Activated T-helper 1 cell treated with anti-CD3 and anti-CD28 coated beads, Interleukin-12 subunit alpha, Interleukin-12 subunit beta, Interleukin-2, Interleukin-4 antibody, amounts not matched to agents 30 ng/mL and 10 ng/mL and 1 ng/mL, durations not matched to agents 14 hours and 24 hours and 36 hours (primary cell): ENCODE measurements around the gene COG4. TPM values are rescaled to one million over a fixed set of nuclear protein-coding genes. Genes with fewer than 3 reads are reported as not detected.

Experiments
- DNase-seq: peaks from one replicate; pipeline ENCODE4 v3.0.0; 2021; ENCODE audit warnings: low spot score
- H3K27ac Mint-ChIP-seq: one replicate; pipeline ENCODE4 v1.8.0; 2021; ENCODE audit warnings: mild to moderate bottlenecking, mixed read lengths
- H3K27me3 Mint-ChIP-seq: one replicate; pipeline ENCODE4 v1.8.0; 2022; ENCODE audit warnings: mild to moderate bottlenecking, moderate library complexity, mixed read lengths; ENCODE audit not compliant: insufficient read depth
- H3K36me3 Mint-ChIP-seq: one replicate; pipeline ENCODE4 v1.8.0; 2021; ENCODE audit warnings: low read depth, mixed read lengths
- H3K4me1 Mint-ChIP-seq: one replicate; pipeline ENCODE4 v1.8.0; 2021; ENCODE audit warnings: low read depth, mixed read lengths
- H3K4me3 Mint-ChIP-seq: one replicate; pipeline ENCODE4 v1.8.0; 2021; ENCODE audit warnings: mild to moderate bottlenecking, moderate library complexity, mixed read lengths
- H3K9me3 Mint-ChIP-seq: one replicate; pipeline ENCODE4 v1.8.0; 2021; ENCODE audit warnings: mixed read lengths
- intact Hi-C: fragments of 100-400 bp; cut with micrococcal nuclease; formaldehyde crosslinking; loops from one replicate; pipeline ENCODE4 v1.15.1; 2024
- total RNA-seq: library from RNA; stranded (reverse); gene quantifications from 2 replicates; pipeline ENCODE4 v1.2.3, GENCODE V29; 2022

The COG4 gene
- total RNA-seq, 1 donor from 2014 or later = 44.1 TPM

DNA sequence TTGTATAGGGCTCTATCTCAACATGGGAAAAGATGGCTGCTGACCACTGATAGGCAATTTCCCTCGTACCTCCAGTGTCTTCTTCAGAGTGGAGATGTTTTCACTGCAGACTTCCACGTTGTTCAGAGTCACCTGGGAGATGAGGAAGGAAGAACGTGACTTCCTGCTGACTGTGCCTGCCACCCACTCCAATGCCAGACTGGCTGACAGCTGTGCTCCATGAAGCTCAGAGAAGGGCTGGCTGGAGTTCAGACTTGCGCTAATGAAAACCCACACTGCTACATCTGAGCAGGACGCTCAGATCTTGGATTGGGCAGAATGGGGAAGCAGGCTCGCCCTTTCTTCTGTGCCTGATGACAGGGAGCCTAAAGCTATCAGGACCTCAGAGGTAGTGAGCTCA lies 33.1 kb downstream of the COG4 start:
- Mint-ChIP-seq H3K4me1 (peaks cover 17% of the 10 kb centered on the region), H3K9me3 (no peaks in the 10 kb centered on the region)
- intact Hi-C loops = no loop called here

DNA sequence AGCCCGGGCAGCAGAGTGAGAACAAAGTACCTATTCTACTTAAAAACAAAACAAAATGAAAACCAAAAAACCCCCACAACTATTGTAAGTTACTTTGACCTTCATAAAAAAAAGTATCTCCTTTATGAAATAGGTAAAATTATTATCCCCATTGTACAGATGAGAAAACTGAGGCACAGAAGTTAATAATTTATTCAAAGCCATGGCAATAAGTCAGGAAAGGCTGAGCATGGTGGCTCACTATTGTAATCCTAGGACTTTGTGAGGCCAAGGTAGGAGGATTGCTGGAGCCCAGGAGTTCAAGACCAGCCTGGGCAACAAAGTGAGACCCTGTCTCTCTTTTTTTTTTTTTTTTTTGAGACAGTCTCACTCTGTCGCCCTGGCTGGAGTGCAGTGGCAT lies 38.5 kb downstream of the COG4 start:
- Mint-ChIP-seq H3K4me1 (no peaks in the 10 kb centered on the region), H3K36me3 (peaks cover 9% of the 10 kb centered on the region), H3K4me3 (no peak overlapping the region), H3K9me3 (no peaks in the 10 kb centered on the region), H3K27ac (no peak overlapping the region), H3K27me3 (no peaks in the 10 kb centered on the region)
- intact Hi-C loops = no loop called here
- DNase-seq = no peak

More for the DNA sequence above, 33.1 kb downstream of the COG4 start:
- Mint-ChIP-seq H3K36me3 (peaks cover 20% of the 10 kb centered on the region), H3K4me3 (no peak overlapping the region), H3K27me3 (no peaks in the 10 kb centered on the region), H3K27ac (no peak overlapping the region)
- no peak for DNase-seq

DNA sequence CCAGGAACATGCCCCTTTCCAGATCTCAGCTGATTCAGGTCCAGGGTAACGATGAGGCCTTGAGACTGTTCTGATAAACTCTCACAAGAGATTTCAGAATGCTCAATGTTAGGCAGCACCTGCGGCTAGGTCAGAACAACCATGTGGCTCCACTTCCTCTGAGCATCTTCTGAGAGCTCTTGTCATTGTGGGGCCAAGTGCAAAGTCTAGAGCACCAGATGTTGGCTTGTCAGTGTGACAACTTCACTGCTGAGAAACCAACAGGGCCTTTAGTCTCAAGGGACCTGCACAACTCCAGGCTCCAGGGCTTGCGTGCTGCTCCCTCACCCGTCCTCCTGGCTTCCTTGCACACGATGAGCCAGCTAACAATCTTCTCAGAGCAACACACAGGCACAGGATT lies 39.9 kb downstream of the COG4 start:
- Mint-ChIP-seq H3K4me1 (peaks cover 7% of the 10 kb centered on the region), H3K27me3 (no peaks in the 10 kb centered on the region), H3K4me3 (no peak overlapping the region), H3K36me3 (peaks cover 13% of the 10 kb centered on the region), H3K9me3 (no peaks in the 10 kb centered on the region), H3K27ac (no peak overlapping the region)
- intact Hi-C loops = no loop called here
- DNase-seq = no peak

DNA sequence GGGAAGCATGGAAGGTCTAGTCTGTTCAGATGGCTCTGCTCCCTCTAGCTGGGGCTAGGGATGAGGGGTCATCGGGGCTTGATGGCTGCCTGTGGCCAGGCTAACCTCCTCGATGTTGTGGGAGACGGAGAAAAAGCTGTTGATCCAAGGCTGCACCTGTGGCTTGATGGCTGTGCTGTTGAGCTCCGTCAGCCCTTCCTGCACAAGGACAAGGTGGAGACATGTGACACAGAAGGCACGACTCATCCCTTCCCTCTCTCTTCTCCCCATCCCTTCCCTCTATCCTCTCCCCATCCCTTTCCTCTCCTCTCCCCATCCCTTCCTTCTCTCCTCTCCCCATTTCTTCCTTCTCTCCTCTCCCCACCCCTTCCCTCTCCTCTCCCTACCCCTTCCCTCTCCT lies 40.7 kb downstream of the COG4 start:
- DNase-seq = no peak
- no peaks in the 10 kb centered on the region for H3K27me3 Mint-ChIP-seq
- peaks cover 17% of the 10 kb centered on the region for H3K36me3 Mint-ChIP-seq
- no peak overlapping the region for H3K4me3 Mint-ChIP-seq
- no peak overlapping the region for H3K27ac Mint-ChIP-seq
- H3K4me1 Mint-ChIP-seq = peaks cover 12% of the 10 kb centered on the region
- no peaks in the 10 kb centered on the region for H3K9me3 Mint-ChIP-seq
- intact Hi-C loops = no loop called here

DNA sequence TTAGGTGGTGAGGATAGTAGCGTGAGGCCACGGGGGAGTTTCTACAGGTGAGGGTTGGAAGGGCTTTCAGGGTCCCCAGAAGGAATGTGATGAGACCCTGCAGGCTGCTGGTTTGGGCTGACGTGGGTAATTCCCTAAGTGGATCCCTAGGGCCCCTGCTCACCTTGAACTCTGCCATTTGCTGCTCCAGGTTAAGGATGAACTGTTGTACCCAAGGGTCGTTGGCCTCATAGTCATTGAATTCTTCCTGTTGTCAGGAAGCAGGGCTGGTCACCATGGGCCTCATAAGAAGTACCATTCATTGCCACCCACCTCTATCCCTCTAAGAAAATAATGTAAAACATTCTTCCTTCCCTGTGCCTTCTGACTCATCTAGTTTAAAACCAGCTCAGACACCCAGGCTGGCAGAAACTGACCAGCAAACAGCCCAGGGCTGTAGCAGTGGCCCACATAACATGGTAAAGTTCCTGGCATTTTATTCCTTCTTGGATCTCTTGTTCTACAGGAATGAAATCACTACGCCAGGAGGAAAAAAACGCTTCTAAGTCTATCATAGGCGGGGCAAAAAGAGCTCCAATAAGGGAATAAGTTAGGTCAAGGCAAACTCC lies 41.3 kb downstream of the COG4 start:
- no peak overlapping the region for H3K4me3 Mint-ChIP-seq
- H3K27me3 Mint-ChIP-seq = no peaks in the 10 kb centered on the region
- no peaks in the 10 kb centered on the region for H3K9me3 Mint-ChIP-seq
- DNase-seq = no peak
- peaks cover 19% of the 10 kb centered on the region for H3K36me3 Mint-ChIP-seq
- H3K4me1 Mint-ChIP-seq = peaks cover 16% of the 10 kb centered on the region
- intact Hi-C loops = no loop called here
- H3K27ac Mint-ChIP-seq = no peak overlapping the region

DNA sequence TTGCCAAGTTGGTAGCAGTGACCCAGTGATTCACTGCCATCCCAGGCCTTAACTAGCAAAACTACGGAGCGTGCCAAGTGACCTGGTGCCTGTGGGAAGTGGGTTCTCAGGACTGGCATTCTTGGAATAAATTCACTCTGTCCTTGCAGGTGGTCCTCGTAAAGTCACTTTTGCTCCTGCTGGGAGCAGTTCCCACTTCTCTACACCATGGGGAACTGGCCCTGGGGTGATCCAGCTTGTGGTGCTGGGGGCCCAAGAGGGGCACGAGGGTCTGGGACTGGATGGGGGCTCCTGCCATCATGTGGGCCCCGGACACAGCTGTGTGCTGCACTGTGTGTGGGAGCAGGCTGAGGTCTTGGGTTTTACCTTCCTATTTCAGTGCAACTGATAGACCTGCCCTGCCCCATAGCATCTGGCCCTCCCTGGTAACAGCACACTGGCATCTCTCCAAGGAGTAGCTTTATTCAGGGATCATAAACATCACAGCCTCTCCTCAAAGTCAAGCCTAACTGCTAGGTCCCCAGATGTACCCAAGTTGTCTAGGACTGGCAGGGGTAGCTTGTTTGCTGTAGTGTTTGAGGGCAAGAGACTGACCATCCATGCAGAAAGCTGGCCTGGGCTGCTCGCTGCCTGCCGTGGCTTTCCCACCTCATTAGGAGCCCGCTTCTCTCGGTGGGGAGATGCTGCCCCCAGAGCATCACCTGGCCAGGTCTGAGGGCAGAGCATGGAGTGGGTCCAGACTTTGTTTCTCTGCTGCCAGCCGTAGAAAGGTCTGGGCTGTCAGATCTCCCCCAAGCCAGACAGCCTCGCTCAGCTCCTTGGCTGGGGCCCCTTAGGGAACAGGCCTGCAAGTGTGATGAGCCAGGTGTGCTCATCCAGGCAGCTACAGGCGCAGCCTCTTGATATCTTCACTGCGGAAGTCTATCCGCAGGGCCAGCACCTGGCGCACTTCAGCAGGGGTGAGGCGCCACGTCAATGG lies 42.9 kb downstream of the COG4 start:
- no peak overlapping the region for H3K27ac Mint-ChIP-seq
- no peak for DNase-seq
- intact Hi-C loops = no loop called here
- H3K4me1 Mint-ChIP-seq = peaks cover 26% of the 10 kb centered on the region
- H3K9me3 Mint-ChIP-seq = no peaks in the 10 kb centered on the region
- H3K27me3 Mint-ChIP-seq = no peaks in the 10 kb centered on the region
- H3K36me3 Mint-ChIP-seq = peaks cover 23% of the 10 kb centered on the region
- no peak overlapping the region for H3K4me3 Mint-ChIP-seq

DNA sequence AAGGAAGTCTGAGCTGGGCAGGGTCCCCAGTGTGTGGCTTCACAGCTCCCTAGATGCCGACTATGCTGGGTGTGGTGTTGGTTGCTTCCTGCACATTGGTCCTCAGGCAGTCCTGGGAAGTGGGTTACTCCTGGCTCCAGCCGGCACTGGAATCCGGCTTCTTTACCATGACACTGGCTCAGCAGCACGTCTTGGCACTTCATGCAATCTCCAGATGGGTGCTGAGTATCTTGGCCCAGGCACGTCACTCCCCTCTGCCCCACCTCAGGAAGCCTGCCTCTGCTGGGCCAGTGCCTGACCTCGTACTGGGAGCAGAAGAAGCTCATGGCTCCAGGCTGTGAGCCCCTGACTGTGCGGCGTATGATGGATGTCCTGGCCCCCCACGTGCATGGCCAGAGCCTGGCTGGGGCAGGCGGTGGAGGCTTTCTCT lies 44.4 kb downstream of the COG4 start:
- intact Hi-C loops = no loop called here

DNA sequence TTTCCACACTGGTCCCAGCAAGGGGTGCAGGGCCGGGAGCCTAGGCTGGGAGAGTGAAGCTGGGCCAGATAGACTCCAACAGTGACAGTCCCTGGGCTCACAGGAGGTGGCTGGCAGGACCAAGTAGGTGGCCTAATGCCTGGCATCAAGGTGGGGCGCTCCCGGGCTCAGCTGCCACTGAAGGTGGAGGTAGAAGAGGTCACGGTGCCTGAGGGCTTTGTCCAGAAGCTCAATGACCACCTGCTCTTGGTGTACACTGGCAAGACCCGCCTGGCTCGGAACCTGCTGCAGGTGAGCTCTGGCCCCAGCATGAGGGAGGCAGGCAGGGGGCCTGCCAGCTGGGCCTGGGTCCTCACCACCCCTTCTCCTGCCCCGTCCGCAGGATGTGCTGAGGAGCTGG lies 45.2 kb downstream of the COG4 start:
- Mint-ChIP-seq H3K4me1 (peaks cover 26% of the 10 kb centered on the region), H3K9me3 (no peaks in the 10 kb centered on the region), H3K27ac (peak overlapping the region; percentile 83), H3K36me3 (peaks cover 23% of the 10 kb centered on the region), H3K4me3 (no peak overlapping the region), H3K27me3 (no peaks in the 10 kb centered on the region)
- intact Hi-C loops = no loop called here
- DNase-seq = no peak

More for the DNA sequence above, 44.4 kb downstream of the COG4 start:
- DNase-seq = no peak
- H3K4me3 Mint-ChIP-seq = no peak overlapping the region
- no peaks in the 10 kb centered on the region for H3K27me3 Mint-ChIP-seq
- peaks cover 23% of the 10 kb centered on the region for H3K36me3 Mint-ChIP-seq
- peaks cover 26% of the 10 kb centered on the region for H3K4me1 Mint-ChIP-seq
- H3K9me3 Mint-ChIP-seq = no peaks in the 10 kb centered on the region
- H3K27ac Mint-ChIP-seq = peak overlapping the region; percentile 12

DNA sequence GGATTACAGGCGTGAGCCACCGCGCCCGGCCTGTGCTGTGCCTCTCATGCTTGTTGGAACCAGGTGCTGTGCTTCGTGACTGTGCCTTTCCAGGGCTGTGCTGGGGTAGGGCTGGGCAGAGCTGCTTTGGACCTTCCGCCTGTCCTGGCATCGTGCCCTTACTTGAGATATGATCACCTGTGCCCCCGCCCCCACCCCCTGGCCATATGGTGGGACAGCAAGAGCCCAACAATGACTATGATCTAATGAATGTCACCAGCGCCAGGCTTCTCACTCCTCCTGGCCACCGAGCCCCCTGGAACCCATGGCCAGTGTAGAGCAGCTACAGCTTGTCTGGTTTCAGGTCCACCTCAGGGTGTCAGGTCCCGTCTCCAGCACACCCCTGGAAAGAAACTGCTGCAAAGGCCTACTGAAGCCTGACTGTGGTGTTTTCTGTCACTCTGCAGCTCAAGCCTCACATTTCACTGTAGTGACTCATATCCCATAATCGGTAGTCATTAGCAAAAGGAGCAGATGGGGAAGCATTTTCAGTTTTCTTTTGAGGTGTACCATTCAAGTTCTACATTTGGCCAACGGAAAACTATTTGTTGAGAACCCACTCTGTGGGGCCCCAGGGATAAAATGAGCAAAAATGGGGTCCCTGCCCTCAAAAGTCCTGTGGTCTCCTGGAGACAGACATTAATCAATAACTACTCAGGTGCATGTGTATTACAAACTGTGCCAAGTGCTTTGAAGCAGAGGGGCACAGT lies 46.9 kb downstream of the COG4 start:
- Mint-ChIP-seq H3K27ac (peak overlapping the region; percentile 90), H3K4me1 (peaks cover 26% of the 10 kb centered on the region), H3K4me3 (no peak overlapping the region), H3K36me3 (peaks cover 18% of the 10 kb centered on the region), H3K9me3 (no peaks in the 10 kb centered on the region), H3K27me3 (no peaks in the 10 kb centered on the region)
- intact Hi-C loops = loop anchor here (1.0 to 2.0 kb wide), 8 partner anchors 20 to 95 kb away; partner anchors contain the start of genes FCSK and ST3GAL2
- peak; percentile 18 for DNase-seq

DNA sequence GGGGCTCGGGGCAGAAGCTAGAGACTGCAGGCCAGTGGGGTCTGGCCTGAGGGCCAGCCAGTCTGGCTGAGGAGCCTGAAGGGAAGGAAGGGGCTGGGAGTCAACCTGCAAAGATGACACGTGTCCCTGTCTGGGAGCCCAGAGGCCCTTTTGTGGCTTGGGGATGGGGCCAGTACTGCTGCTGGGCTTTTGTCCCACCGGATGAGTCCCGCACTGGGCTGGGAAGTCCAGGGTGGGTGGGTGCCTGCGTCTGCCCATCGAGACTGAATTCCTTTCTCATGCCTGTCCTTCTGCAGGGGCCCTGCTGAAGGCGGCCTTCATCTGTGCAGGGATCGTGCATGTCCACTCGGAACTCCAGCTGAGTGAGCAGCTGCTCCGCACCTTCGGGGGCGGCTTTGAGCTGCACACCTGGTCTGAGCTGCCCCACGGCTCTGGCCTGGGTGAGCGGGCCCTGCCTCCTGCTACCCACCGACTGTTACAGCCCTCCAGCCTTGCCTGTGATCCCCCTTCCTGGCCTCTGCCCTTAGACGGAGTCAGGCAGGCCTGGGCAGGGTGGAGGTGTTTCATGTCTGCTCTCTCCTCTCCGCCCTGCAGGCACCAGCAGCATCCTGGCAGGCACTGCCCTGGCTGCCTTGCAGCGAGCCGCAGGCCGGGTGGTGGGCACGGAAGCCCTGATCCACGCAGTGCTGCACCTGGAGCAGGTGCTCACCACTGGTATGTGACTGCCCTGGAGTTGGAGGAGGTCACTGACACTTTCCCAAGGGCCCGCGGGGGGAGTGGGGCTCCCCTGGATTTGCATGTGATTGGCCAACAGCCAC lies 48.1 kb downstream of the COG4 start:
- intact Hi-C loops = no loop called here
- H3K27ac Mint-ChIP-seq = peak overlapping the region; percentile 52
- no peak for DNase-seq

DNA sequence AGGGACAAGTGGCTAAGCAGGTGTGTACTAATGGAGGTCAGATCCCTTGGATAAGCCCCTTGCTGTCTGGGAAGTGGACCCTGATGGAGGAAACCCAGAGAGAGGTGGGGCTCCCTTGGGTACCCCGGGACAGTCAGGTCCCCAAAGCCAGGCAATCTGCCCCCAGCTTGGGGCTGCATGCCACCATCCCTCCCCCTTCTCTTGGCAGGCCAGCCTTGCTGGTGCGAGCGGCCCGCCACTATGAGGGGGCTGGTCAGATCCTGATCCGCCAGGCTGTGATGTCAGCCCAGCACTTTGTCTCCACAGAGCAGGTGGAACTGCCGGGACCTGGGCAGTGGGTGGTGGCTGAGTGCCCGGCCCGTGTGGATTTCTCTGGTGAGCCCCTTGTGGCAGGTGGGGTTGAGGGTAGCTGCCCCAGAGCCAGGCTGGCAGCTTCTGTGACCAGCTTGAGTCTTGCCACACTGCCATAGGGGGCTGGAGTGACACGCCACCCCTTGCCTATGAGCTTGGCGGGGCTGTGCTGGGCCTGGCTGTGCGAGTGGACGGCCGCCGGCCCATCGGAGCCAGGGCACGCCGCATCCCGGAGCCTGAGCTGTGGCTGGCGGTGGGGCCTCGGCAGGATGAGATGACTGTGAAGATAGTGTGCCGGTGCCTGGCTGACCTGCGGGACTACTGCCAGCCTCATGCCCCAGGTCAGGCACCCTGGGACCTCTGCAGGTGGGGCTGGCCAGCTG lies 48.9 kb downstream of the COG4 start:
- peaks cover 18% of the 10 kb centered on the region for H3K36me3 Mint-ChIP-seq
- H3K4me3 Mint-ChIP-seq = no peak overlapping the region
- no peak for DNase-seq
- peaks cover 26% of the 10 kb centered on the region for H3K4me1 Mint-ChIP-seq
- intact Hi-C loops = no loop called here
- H3K27ac Mint-ChIP-seq = no peak overlapping the region
- no peaks in the 10 kb centered on the region for H3K27me3 Mint-ChIP-seq
- no peaks in the 10 kb centered on the region for H3K9me3 Mint-ChIP-seq

More for the DNA sequence above, 48.1 kb downstream of the COG4 start:
- Mint-ChIP-seq H3K4me1 (peaks cover 26% of the 10 kb centered on the region), H3K27me3 (no peaks in the 10 kb centered on the region), H3K4me3 (no peak overlapping the region), H3K36me3 (peaks cover 18% of the 10 kb centered on the region), H3K9me3 (no peaks in the 10 kb centered on the region)
